SK-N-SH treated with all-trans-retinoic acid at 6 μM for 48 hours (cell line): ENCODE results near the gene CCDC190.

ENCODE experiments used
- ATAC-seq: fragments of 200-7000 bp; cut with Tn5 transposase; 3 replicates; pipeline ENCODE4 v1.9.1; 2020; ENCODE audit warnings: mild to moderate bottlenecking, moderate library complexity
- ARNTL ChIP-seq: fragments of 450-650 bp; formaldehyde crosslinking; IDR thresholded peaks from 2 replicates; pipeline ENCODE4 v1.5.0; 2020; ENCODE audit warnings: low read depth, mild to moderate bottlenecking, moderate library complexity, borderline replicate concordance
- BACH2 ChIP-seq: fragments of 250-450 bp; sonication (Bioruptor Pico); IDR thresholded peaks from 2 replicates; pipeline ENCODE4 v1.9.0; 2021; ENCODE audit warnings: mild to moderate bottlenecking, borderline replicate concordance
- CREB5 ChIP-seq: fragments of 250-450 bp; sonication (Bioruptor Pico); IDR thresholded peaks from 2 replicates; pipeline ENCODE4 v1.5.1; 2020; ENCODE audit warnings: low read depth, mild to moderate bottlenecking, moderate library complexity
- CSDC2 ChIP-seq: fragments of 250-450 bp; sonication (Bioruptor Pico); IDR thresholded peaks from 2 replicates; pipeline ENCODE4 v1.5.0; 2020; ENCODE audit warnings: mild to moderate bottlenecking, moderate library complexity
- CSRNP3 ChIP-seq: fragments of 250-450 bp; sonication (Bioruptor Pico); IDR thresholded peaks from 2 replicates; pipeline ENCODE4 v1.5.1; 2021; ENCODE audit warnings: mild to moderate bottlenecking, moderate library complexity
- ESRRG ChIP-seq: fragments of 250-450 bp; sonication (Bioruptor Pico); IDR thresholded peaks from 2 replicates; pipeline ENCODE4 v1.6.1; 2021; ENCODE audit warnings: mild to moderate bottlenecking
- GLIS3 ChIP-seq: fragments of 250-450 bp; sonication (Bioruptor Pico); IDR thresholded peaks from 2 replicates; pipeline ENCODE4 v1.5.0; 2020; ENCODE audit warnings: mild to moderate bottlenecking, moderate library complexity
- ISL1 ChIP-seq: fragments of 250-450 bp; sonication (Bioruptor Pico); IDR thresholded peaks from 2 replicates; pipeline ENCODE4 v2.1.2; 2022; ENCODE audit warnings: mild to moderate bottlenecking, moderate library complexity
- OSR1 ChIP-seq: fragments of 250-450 bp; sonication (Bioruptor Pico); IDR thresholded peaks from 2 replicates; pipeline ENCODE4 v1.8.0; 2022; ENCODE audit warnings: moderate library complexity, mild to moderate bottlenecking, inconsistent platforms
- POU6F1 ChIP-seq: fragments of 250-450 bp; sonication (Bioruptor Pico); IDR thresholded peaks from 2 replicates; pipeline ENCODE4 v1.8.0; 2021; ENCODE audit warnings: low read depth, mild to moderate bottlenecking, moderate library complexity, borderline replicate concordance
- PPARA ChIP-seq: fragments of 250-450 bp; sonication (Bioruptor Pico); IDR thresholded peaks from 2 replicates; pipeline ENCODE4 v1.5.0; 2020; ENCODE audit warnings: mild to moderate bottlenecking, borderline replicate concordance
- RARB ChIP-seq: fragments of 250-450 bp; sonication (Bioruptor Pico); IDR thresholded peaks from 2 replicates; pipeline ENCODE4 v1.8.0; 2021; ENCODE audit warnings: mild to moderate bottlenecking, moderate library complexity
- SNAI2 ChIP-seq: fragments of 250-450 bp; sonication (Bioruptor Pico); IDR thresholded peaks from 2 replicates; pipeline ENCODE4 v1.5.0; 2020; ENCODE audit warnings: mild to moderate bottlenecking, moderate library complexity
- TCF4 ChIP-seq: fragments of 250-450 bp; sonication (Bioruptor Pico); IDR thresholded peaks from 2 replicates; pipeline ENCODE4 v1.8.0; 2021; ENCODE audit warnings: mild to moderate bottlenecking, moderate library complexity, borderline replicate concordance
- TOX ChIP-seq: fragments of 250-450 bp; sonication (Bioruptor Pico); IDR thresholded peaks from 2 replicates; pipeline ENCODE4 v1.8.0; 2021; ENCODE audit warnings: mild to moderate bottlenecking, moderate library complexity, borderline replicate concordance
- ZC3H10 ChIP-seq: fragments of 250-450 bp; sonication (Bioruptor Pico); IDR thresholded peaks from 2 replicates; pipeline ENCODE4 v1.5.1; 2021; ENCODE audit warnings: mild to moderate bottlenecking, moderate library complexity
- ZFP3 ChIP-seq: fragments of 250-450 bp; sonication (Bioruptor Pico); IDR thresholded peaks from 2 replicates; pipeline ENCODE4 v1.5.0; 2020; ENCODE audit warnings: mild to moderate bottlenecking, moderate library complexity
- ZFP30 ChIP-seq: fragments of 450-650 bp; formaldehyde crosslinking; IDR thresholded peaks from 2 replicates; pipeline ENCODE4 v1.5.0; 2022; ENCODE audit warnings: mild to moderate bottlenecking, moderate library complexity
- ZNF565 ChIP-seq: fragments of 450-650 bp; formaldehyde crosslinking; conservative IDR thresholded peaks from 2 replicates; pipeline ENCODE4 v1.5.0; 2020; ENCODE audit warnings: low read depth, mild to moderate bottlenecking, moderate library complexity
- ZNF70 ChIP-seq: fragments of 450-650 bp; formaldehyde crosslinking; IDR thresholded peaks from 2 replicates; pipeline ENCODE4 v1.5.0; 2020; ENCODE audit warnings: mild to moderate bottlenecking, moderate library complexity
- ZNF8 ChIP-seq: fragments of 450-650 bp; formaldehyde crosslinking; IDR thresholded peaks from 2 replicates; pipeline ENCODE4 v1.5.0; 2020; ENCODE audit warnings: mild to moderate bottlenecking, moderate library complexity

CCDC190 gene

GRCh38 chr1:162906485-162906884 lies 45.5 kb upstream of the CCDC190 start (continued):
- TF ChIP-seq ZNF70 (CRISPR knock-in tag) (no peak), CREB5 (no peak), GLIS3 (CRISPR knock-in tag) (no peak), SNAI2 (no peak), ZNF565 (CRISPR knock-in tag) (no peak), TOX (CRISPR knock-in tag) (no peak)

GRCh38 chr1:162905174-162906158 lies 44.5 kb upstream of the CCDC190 start:
- no peak for TF ChIP-seq PPARA (CRISPR knock-in tag)
- TF ChIP-seq ISL1 (CRISPR knock-in tag), result peak; percentile 73
- TF ChIP-seq ZC3H10 (CRISPR knock-in tag), result 0 out of 2 replicates have a peak, but pooled peaks have one; percentile 46
- TF ChIP-seq TOX (CRISPR knock-in tag), result peak; percentile 30; the same call in 1 of the 2 replicates
- ATAC-seq, result peak; percentile 84

GRCh38 chr1:162904579-162904978 lies 43.6 kb upstream of the CCDC190 start:
- ATAC-seq, result peak; percentile 5

GRCh38 chr1:162904023-162904422 lies 43.0 kb upstream of the CCDC190 start:
- ATAC-seq, result no peak
- TF ChIP-seq ISL1 (CRISPR knock-in tag) (no peak), ESRRG (CRISPR knock-in tag) (no peak), ZNF8 (CRISPR knock-in tag) (no peak), CSRNP3 (CRISPR knock-in tag) (no peak), TOX (CRISPR knock-in tag) (no peak), ZC3H10 (CRISPR knock-in tag) (no peak), OSR1 (CRISPR knock-in tag) (no peak), ZFP30 (CRISPR knock-in tag) (no peak)

More at GRCh38 chr1:162904579-162904978, 43.6 kb upstream of the CCDC190 start:
- TF ChIP-seq SNAI2, result no peak
- TF ChIP-seq ISL1 (CRISPR knock-in tag), result no peak
- TF ChIP-seq ZC3H10 (CRISPR knock-in tag), result no peak
- no peak for TF ChIP-seq ZFP30 (CRISPR knock-in tag)
- no peak for TF ChIP-seq TOX (CRISPR knock-in tag)
- no peak for TF ChIP-seq CSDC2 (CRISPR knock-in tag)
- no peak for TF ChIP-seq ARNTL (CRISPR knock-in tag)
- TF ChIP-seq BACH2, result no peak
- no peak for TF ChIP-seq TCF4
- TF ChIP-seq ZNF8 (CRISPR knock-in tag), result no peak
- no peak for TF ChIP-seq ZNF70 (CRISPR knock-in tag)
- TF ChIP-seq RARB (CRISPR knock-in tag), result no peak
- no peak for TF ChIP-seq GLIS3 (CRISPR knock-in tag)
- TF ChIP-seq POU6F1 (CRISPR knock-in tag), result no peak
- no peak for TF ChIP-seq CREB5
- TF ChIP-seq ZFP3 (CRISPR knock-in tag), result no peak
- TF ChIP-seq OSR1 (CRISPR knock-in tag), result no peak
- TF ChIP-seq CSRNP3 (CRISPR knock-in tag), result no peak
- no peak for TF ChIP-seq ZNF565 (CRISPR knock-in tag)
